GM12878 (cell line): ENCODE data around the gene DONSON. TPM values are rescaled to one million over a fixed set of nuclear protein-coding genes. Genes with fewer than 3 reads are reported as not detected.

ENCODE experiments used
- ASH2L ChIP-seq: fragments of 300-600, 200-600 bp; sonication (generic); IDR thresholded peaks from 2 replicates; pipeline ENCODE4 v1.6.1; 2017; ENCODE audit warnings: low read depth, mild to moderate bottlenecking, borderline replicate concordance
- ATF2 ChIP-seq: IDR thresholded peaks from 2 replicates; pipeline ENCODE4 v1.6.1; 2012; ENCODE audit warnings: low read length, inconsistent platforms
- CBFB ChIP-seq: IDR thresholded peaks from 2 replicates; pipeline ENCODE4 v1.6.1; 2016; ENCODE audit warnings: antibody characterized with exemption, low read depth
- CEBPZ ChIP-seq: fragments of 150-350 bp; IDR thresholded peaks from 2 replicates; pipeline ENCODE4 v1.6.1; 2016; ENCODE audit warnings: low read depth, low read length
- CHD2 ChIP-seq: IDR thresholded peaks from 2 replicates; pipeline ENCODE4 v1.6.1; 2011; ENCODE audit warnings: low read depth, low read length, improper control_type of control experiment, borderline replicate concordance
- ETV6 ChIP-seq, 2 experiments: fragments of 450-650 bp in 1 of 2; IDR thresholded peaks in 1 of 2; conservative IDR thresholded peaks in 1 of 2; 2 replicates each; pipeline ENCODE4 v1.6.1; 2014; ENCODE audit warnings: antibody characterized with exemption in 1 of 2, borderline replicate concordance in 1 of 2, low read depth in 1 of 2, mild to moderate bottlenecking in 1 of 2, moderate library complexity in 1 of 2
- HCFC1 ChIP-seq: fragments of 150-350 bp; IDR thresholded peaks from 2 replicates; pipeline ENCODE4 v1.6.1; 2014; ENCODE audit warnings: low read length
- IKZF2 ChIP-seq, 2 experiments: fragments of 450-650 bp; IDR thresholded peaks; 2 replicates each; pipeline ENCODE4 v1.6.1; 2017; ENCODE audit warnings: mild to moderate bottlenecking in 2 of 2, moderate library complexity in 2 of 2
- IRF3 ChIP-seq: fragments of 450-650 bp; IDR thresholded peaks from 2 replicates; pipeline ENCODE4 v1.6.1; 2014; ENCODE audit warnings: mild to moderate bottlenecking
- MAX ChIP-seq: IDR thresholded peaks from 2 replicates; pipeline ENCODE4 v1.6.1; 2012; ENCODE audit warnings: low read depth, low read length, improper control_type of control experiment
- MYC ChIP-seq: IDR thresholded peaks from 2 replicates; pipeline ENCODE4 v1.6.1; 2011; ENCODE audit warnings: mild to moderate bottlenecking, low read length, moderate library complexity, inconsistent platforms; ENCODE audit not compliant: insufficient read depth, insufficient replicate concordance, insufficient read length, severe bottlenecking
- PBX3 ChIP-seq: IDR thresholded peaks from 2 replicates; pipeline ENCODE4 v1.6.1; 2011; ENCODE audit warnings: mild to moderate bottlenecking, low read depth, low read length, moderate library complexity; ENCODE audit not compliant: insufficient replicate concordance
- RAD51 ChIP-seq: fragments of 450-650 bp; IDR thresholded peaks from 2 replicates; pipeline ENCODE4 v1.6.1; 2016; ENCODE audit warnings: moderate library complexity, mild to moderate bottlenecking, inconsistent platforms
- RBBP5 ChIP-seq: fragments of 200-600 bp; sonication (generic); conservative IDR thresholded peaks from 2 replicates; pipeline ENCODE4 v1.6.1; 2016
- RELB ChIP-seq: fragments of 450-650 bp; IDR thresholded peaks from 2 replicates; pipeline ENCODE4 v1.6.1; 2017; ENCODE audit warnings: low read depth, mild to moderate bottlenecking, moderate library complexity
- SMARCA5 ChIP-seq: fragments of 450-650 bp; IDR thresholded peaks from 2 replicates; pipeline ENCODE4 v1.6.1; 2017; ENCODE audit warnings: mild to moderate bottlenecking
- STAT3 ChIP-seq: IDR thresholded peaks from 2 replicates; pipeline ENCODE4 v1.6.1; 2011; ENCODE audit warnings: low read depth, low read length, improper control_type of control experiment
- SUPT20H ChIP-seq: IDR thresholded peaks from 2 replicates; pipeline ENCODE4 v1.6.1; 2011; ENCODE audit warnings: low read depth, mild to moderate bottlenecking, low read length, moderate library complexity, borderline replicate concordance; ENCODE audit not compliant: control insufficient read depth
- TAF1 ChIP-seq: IDR thresholded peaks from 2 replicates; pipeline ENCODE4 v1.6.1; 2011; ENCODE audit warnings: mild to moderate bottlenecking, low read depth, low read length, borderline replicate concordance
- ZNF274 ChIP-seq: IDR thresholded peaks from one replicate; pipeline ENCODE4 v1.8.0; 2011; ENCODE audit not compliant: insufficient read length, insufficient read depth
- polyA plus RNA-seq, 11 experiments: library from polyadenylated mRNA; depleted of rRNA in 4 of 11; unstranded in 6 of 11; stranded (reverse) in 5 of 11; fragments of >200 nt; fragmentation: Nextera tagmentation in 4 of 11; fragmentation: Illumina TruSeq in 1 of 11; extraction: Ambion mirVana in 4 of 11; extraction: Trizol in 1 of 11; gene quantifications; 1 replicate in 1 of 11; 2 replicates in 10 of 11; pipeline versions ENCODE4 v1.2.1 to v1.2.3, GENCODE V29; 2011 to 2016; ENCODE audit warnings: inconsistent platforms in 2 of 11, missing spikeins in 2 of 11, low read depth in 1 of 11
- total RNA-seq, 4 experiments: library from RNA; depleted of rRNA in 3 of 4; stranded (reverse); fragments of >200 nt in 3 of 4; fragmentation: Illumina TruSeq in 1 of 4; extraction: Trizol in 1 of 4; gene quantifications; 2 replicates each; pipeline versions ENCODE4 v1.2.1 to v1.2.3, GENCODE V29; 2013 to 2021

DONSON gene
- total and polyA plus RNA-seq, 10 of the 15 experiments (the other 5 are each of a cell fraction or from before 2014, with no cell fraction given), result 13.6 to 51.2 (median 32.2) TPM

GRCh38 chr21:33542640-33543504, 45.6 kb downstream of the DONSON start, which contains the start of gene SON (continued):
- TF ChIP-seq RELB, result peak; percentile 89
- TF ChIP-seq CEBPZ, result no peak
- TF ChIP-seq CHD2, result peak; percentile 89
- peak; percentile 17; the same call in 1 of the 2 replicates for TF ChIP-seq STAT3
- peak; percentile 7; the same call in 1 of the 2 replicates for TF ChIP-seq CBFB
- peak; percentile 49 for TF ChIP-seq MAX
- no peak for TF ChIP-seq ETV6 (conservative IDR thresholded peaks at IDR 0.05 in 1 of 2, IDR thresholded peaks at IDR 0.05 in 1 of 2; ENCODE audit: borderline replicate concordance in 1 of 2, low read depth in 1 of 2)
- no peak for TF ChIP-seq RBBP5
- TF ChIP-seq ZNF274, result no peak
- no peak for TF ChIP-seq SMARCA5
- no peak for TF ChIP-seq PBX3
- peak in 1 of 2 experiments; percentile 33 for TF ChIP-seq IKZF2 (IDR thresholded peaks at IDR 0.05)
- TF ChIP-seq HCFC1, result peak; percentile 42; the same call in 1 of the 2 replicates
- peak; percentile 81 for TF ChIP-seq IRF3
- TF ChIP-seq ATF2, result no peak
- peak; percentile 26 for TF ChIP-seq MYC
- peak; percentile 71 for TF ChIP-seq TAF1
- 0 out of 2 replicates have a peak, but pooled peaks have one; percentile 23 for TF ChIP-seq RAD51
- no peak for TF ChIP-seq SUPT20H
- TF ChIP-seq ASH2L, result no peak
